Neural progenitor cell (in vitro differentiated cells): ENCODE measurements around the gene MCTP2. TPM values are rescaled to one million over a fixed set of nuclear protein-coding genes. Genes with fewer than 3 reads are reported as not detected.

Source experiments
- DNase-seq: peaks from one replicate; pipeline ENCODE4 v3.0.0-alpha.2; 2016; ENCODE audit warnings: low spot score
- H2AFZ ChIP-seq: fragments of 200-600 bp; sonication (generic); replicated peaks from 2 replicates; pipeline ENCODE4 v1.6.1; 2016; ENCODE audit warnings: antibody characterized with exemption
- H3F3A ChIP-seq: fragments of 200-600 bp; sonication (generic); 2 replicates; pipeline ENCODE4 v1.6.1; 2016; ENCODE audit warnings: antibody characterized with exemption, low read depth
- H3K27ac ChIP-seq: fragments of 200-600 bp; sonication (generic); 2 replicates; pipeline ENCODE4 v1.5.1; 2016; ENCODE audit warnings: mild to moderate bottlenecking
- H3K27me3 ChIP-seq: fragments of 200-600 bp; sonication (generic); 2 replicates; pipeline ENCODE4 v1.6.1; 2016; ENCODE audit warnings: mild to moderate bottlenecking, moderate library complexity
- H3K36me3 ChIP-seq: fragments of 200-600 bp; sonication (generic); 2 replicates; pipeline ENCODE4 v1.5.1; 2016
- H3K4me1 ChIP-seq: fragments of 200-600 bp; sonication (generic); 2 replicates; pipeline ENCODE4 v1.6.1; 2016; ENCODE audit warnings: mixed run types
- H3K4me2 ChIP-seq: fragments of 200-600 bp; sonication (generic); 2 replicates; pipeline ENCODE4 v1.6.1; 2016
- H3K4me3 ChIP-seq: fragments of 200-600 bp; sonication (generic); 2 replicates; pipeline ENCODE4 v1.5.1; 2016
- H3K79me2 ChIP-seq: fragments of 200-600 bp; sonication (generic); 2 replicates; pipeline ENCODE4 v1.6.1; 2016; ENCODE audit warnings: low read depth
- H3K9ac ChIP-seq: fragments of 200-600 bp; sonication (generic); 2 replicates; pipeline ENCODE4 v1.6.1; 2016
- H3K9me3 ChIP-seq: fragments of 200-600 bp; sonication (generic); 2 replicates; pipeline ENCODE4 v1.5.1; 2016; ENCODE audit warnings: low read depth
- H4K20me1 ChIP-seq: fragments of 200-600 bp; sonication (generic); 2 replicates; pipeline ENCODE4 v1.6.1; 2016; ENCODE audit warnings: low read depth
- H3K27ac Mint-ChIP-seq: 3 replicates; pipeline ENCODE4 v1.8.0; 2021; ENCODE audit warnings: mixed read lengths
- H3K27me3 Mint-ChIP-seq: 2 replicates; pipeline ENCODE4 v1.8.0; 2022; ENCODE audit warnings: low read depth, mild to moderate bottlenecking, inconsistent platforms, moderate library complexity, mixed read lengths; ENCODE audit not compliant: insufficient read depth
- H3K36me3 Mint-ChIP-seq: 3 replicates; pipeline ENCODE4 v1.8.0; 2021; ENCODE audit warnings: mixed read lengths
- H3K4me1 Mint-ChIP-seq: 3 replicates; pipeline ENCODE4 v1.8.0; 2021; ENCODE audit warnings: mixed read lengths
- H3K4me3 Mint-ChIP-seq: 3 replicates; pipeline ENCODE4 v1.8.0; 2021; ENCODE audit warnings: mild to moderate bottlenecking, moderate library complexity, mixed read lengths
- H3K9me3 Mint-ChIP-seq: 3 replicates; pipeline ENCODE4 v1.8.0; 2020; ENCODE audit warnings: mixed read lengths
- EZH2 ChIP-seq: fragments of 200-600 bp; sonication (generic); IDR thresholded peaks from 2 replicates; pipeline ENCODE4 v1.6.1; 2017; ENCODE audit warnings: antibody characterized with exemption, mild to moderate bottlenecking, moderate library complexity
- EZH2phosphoT487 ChIP-seq: fragments of 200-600 bp; sonication (generic); IDR thresholded peaks from 2 replicates; pipeline ENCODE4 v1.6.1; 2017; ENCODE audit warnings: antibody characterized with exemption
- total RNA-seq: library from RNA; depleted of rRNA; stranded (reverse); fragments of >200 nt; gene quantifications from 2 replicates; pipeline ENCODE4 v1.2.3, GENCODE V29; 2015; ENCODE audit warnings: low replicate concordance
- TF ChIP-seq, protein P1 (sequence below): fragments of 200-600 bp; sonication (generic); IDR thresholded peaks from 2 replicates; pipeline ENCODE4 v1.5.1; 2017; ENCODE audit warnings: antibody characterized with exemption, mild to moderate bottlenecking

MCTP2 gene
- total RNA-seq, 1 donor from 2014 or later: 0.17 TPM

DNA sequence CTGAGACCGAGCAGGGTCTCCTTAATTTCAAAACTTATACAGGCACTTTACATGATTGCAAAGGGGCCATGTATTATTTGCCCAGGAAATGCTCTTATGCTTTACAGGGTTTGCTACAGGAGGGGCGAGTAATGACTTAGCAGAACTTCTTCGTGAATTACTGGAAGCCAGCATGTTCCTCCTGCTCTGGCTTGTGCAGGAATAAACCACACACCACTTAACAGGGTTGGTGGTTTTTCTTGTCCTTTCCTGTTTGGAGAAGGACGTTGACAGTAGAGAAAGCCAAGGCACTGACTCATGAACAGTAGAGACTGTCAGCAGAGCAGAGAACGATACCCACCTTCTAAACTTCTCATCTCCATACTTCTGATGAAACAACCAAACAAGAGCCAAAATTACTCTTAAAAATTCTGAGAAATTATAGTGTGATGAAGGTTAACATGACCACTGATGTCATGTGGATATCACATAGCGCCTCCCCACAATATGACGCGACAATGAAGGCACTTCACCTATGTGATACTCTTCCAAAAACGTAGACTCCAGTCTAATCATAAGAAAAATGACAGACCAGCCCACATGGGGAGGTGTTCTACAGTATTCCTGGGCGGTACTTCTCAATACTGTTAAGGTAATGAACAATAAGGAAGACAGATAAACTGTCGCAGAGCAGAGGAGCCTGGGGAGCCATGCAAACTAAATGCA, 24.7 kb upstream of the MCTP2 start:
- no peaks in the 10 kb centered on the region for H3K27me3 Mint-ChIP-seq
- Histone ChIP-seq H4K20me1 (no peaks in the 10 kb centered on the region), H3K36me3 (no peaks in the 10 kb centered on the region), H3K9me3 (no peaks in the 10 kb centered on the region), H3F3A (no peaks in the 10 kb centered on the region), H3K4me2 (no peak overlapping the region), H3K9ac (no peak overlapping the region), H3K27ac (no peak overlapping the region), H3K27me3 (no peaks in the 10 kb centered on the region), H2AFZ (no peak overlapping the region), H3K79me2 (no peaks in the 10 kb centered on the region), H3K4me3 (no peak overlapping the region), H3K4me1 (no peaks in the 10 kb centered on the region)
- no peaks in the 10 kb centered on the region for H3K4me1 Mint-ChIP-seq
- no peak overlapping the region for H3K27ac Mint-ChIP-seq
- no peaks in the 10 kb centered on the region for H3K9me3 Mint-ChIP-seq
- no peak overlapping the region for H3K4me3 Mint-ChIP-seq
- H3K36me3 Mint-ChIP-seq: no peaks in the 10 kb centered on the region
- DNase-seq: no peak
- TF ChIP-seq EZH2phosphoT487 (no peak), EZH2 (no peak)
- TF ChIP-seq, protein P1, sequence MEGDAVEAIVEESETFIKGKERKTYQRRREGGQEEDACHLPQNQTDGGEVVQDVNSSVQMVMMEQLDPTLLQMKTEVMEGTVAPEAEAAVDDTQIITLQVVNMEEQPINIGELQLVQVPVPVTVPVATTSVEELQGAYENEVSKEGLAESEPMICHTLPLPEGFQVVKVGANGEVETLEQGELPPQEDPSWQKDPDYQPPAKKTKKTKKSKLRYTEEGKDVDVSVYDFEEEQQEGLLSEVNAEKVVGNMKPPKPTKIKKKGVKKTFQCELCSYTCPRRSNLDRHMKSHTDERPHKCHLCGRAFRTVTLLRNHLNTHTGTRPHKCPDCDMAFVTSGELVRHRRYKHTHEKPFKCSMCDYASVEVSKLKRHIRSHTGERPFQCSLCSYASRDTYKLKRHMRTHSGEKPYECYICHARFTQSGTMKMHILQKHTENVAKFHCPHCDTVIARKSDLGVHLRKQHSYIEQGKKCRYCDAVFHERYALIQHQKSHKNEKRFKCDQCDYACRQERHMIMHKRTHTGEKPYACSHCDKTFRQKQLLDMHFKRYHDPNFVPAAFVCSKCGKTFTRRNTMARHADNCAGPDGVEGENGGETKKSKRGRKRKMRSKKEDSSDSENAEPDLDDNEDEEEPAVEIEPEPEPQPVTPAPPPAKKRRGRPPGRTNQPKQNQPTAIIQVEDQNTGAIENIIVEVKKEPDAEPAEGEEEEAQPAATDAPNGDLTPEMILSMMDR: no peak

DNA sequence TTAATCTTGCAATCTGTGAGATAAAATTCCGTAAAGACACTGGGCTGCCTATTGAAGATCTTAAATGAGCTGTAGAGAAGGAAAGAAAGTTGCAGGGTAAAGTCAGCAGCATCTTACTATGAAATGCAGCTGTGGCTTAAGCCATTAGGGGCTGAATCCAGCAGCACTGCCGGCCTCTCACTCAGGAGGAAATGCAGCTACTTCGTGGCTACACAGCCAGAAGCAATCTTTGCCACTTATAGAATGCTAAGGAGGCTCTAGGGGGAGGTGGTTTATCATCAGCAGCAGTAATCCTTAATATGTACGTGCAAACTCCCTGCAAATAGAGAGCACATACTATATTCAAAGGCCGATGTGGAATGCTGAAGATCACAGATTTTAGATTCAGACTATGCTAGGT, 19.1 kb upstream of the MCTP2 start:
- H3K36me3 Mint-ChIP-seq: no peaks in the 10 kb centered on the region
- H3K27me3 Mint-ChIP-seq: no peaks in the 10 kb centered on the region

DNA sequence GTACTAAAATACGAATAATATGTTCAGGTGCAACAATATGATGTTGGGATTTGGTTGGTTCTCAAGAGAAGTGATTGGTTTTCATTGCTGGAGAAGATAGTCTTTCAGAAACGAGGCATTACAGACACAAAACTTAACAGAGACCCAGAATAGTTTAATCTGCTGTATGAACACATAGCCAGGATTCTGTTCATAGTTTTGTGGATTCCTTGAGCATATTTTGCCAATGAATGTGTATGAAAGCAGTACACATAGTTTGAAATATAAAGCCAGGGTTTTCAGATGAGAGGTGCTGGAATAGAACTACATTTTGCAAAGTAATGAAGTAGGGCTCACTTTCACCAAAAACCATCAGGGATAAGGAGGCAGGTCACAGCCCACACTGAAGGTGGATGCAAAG, 5.7 kb upstream of the MCTP2 start:
- H3K27ac ChIP-seq: no peak overlapping the region
- Mint-ChIP-seq H3K27me3 (peaks cover 2% of the 10 kb centered on the region), H3K36me3 (no peaks in the 10 kb centered on the region), H3K4me1 (peaks cover 2% of the 10 kb centered on the region), H3K9me3 (no peaks in the 10 kb centered on the region), H3K27ac (no peak overlapping the region), H3K4me3 (no peak overlapping the region)
- H3K4me3 ChIP-seq: no peak overlapping the region
- TF ChIP-seq EZH2 (no peak), EZH2phosphoT487 (no peak)
- TF ChIP-seq, protein P1: no peak
- H3K36me3 ChIP-seq: no peaks in the 10 kb centered on the region
- H3K79me2 ChIP-seq: no peaks in the 10 kb centered on the region
- no peaks in the 10 kb centered on the region for H3K9me3 ChIP-seq
- H3K4me2 ChIP-seq: no peak overlapping the region
- H3K27me3 ChIP-seq: peaks cover 43% of the 10 kb centered on the region
- no peak overlapping the region for H2AFZ ChIP-seq
- H3K4me1 ChIP-seq: no peaks in the 10 kb centered on the region
- H3K9ac ChIP-seq: no peak overlapping the region
- no peaks in the 10 kb centered on the region for H4K20me1 ChIP-seq
- no peak for DNase-seq
- H3F3A ChIP-seq: no peaks in the 10 kb centered on the region

More for the DNA sequence above, 19.1 kb upstream of the MCTP2 start:
- no peak overlapping the region for H3K27ac Mint-ChIP-seq
- no peaks in the 10 kb centered on the region for H4K20me1 ChIP-seq
- peaks cover 3% of the 10 kb centered on the region for H3K9me3 Mint-ChIP-seq
- H3K27ac ChIP-seq: no peak overlapping the region
- H2AFZ ChIP-seq: no peak overlapping the region
- TF ChIP-seq EZH2phosphoT487 (no peak), EZH2 (no peak)
- TF ChIP-seq, protein P1: no peak
- no peaks in the 10 kb centered on the region for H3K79me2 ChIP-seq
- no peaks in the 10 kb centered on the region for H3K36me3 ChIP-seq
- H3K9ac ChIP-seq: no peak overlapping the region
- H3K4me1 Mint-ChIP-seq: no peaks in the 10 kb centered on the region
- H3K4me2 ChIP-seq: no peak overlapping the region
- no peaks in the 10 kb centered on the region for H3K4me1 ChIP-seq
- H3K27me3 ChIP-seq: no peaks in the 10 kb centered on the region
- H3F3A ChIP-seq: no peaks in the 10 kb centered on the region
- no peak overlapping the region for H3K4me3 ChIP-seq
- H3K9me3 ChIP-seq: no peaks in the 10 kb centered on the region
- H3K4me3 Mint-ChIP-seq: no peak overlapping the region
- no peak for DNase-seq
